ENCODE data around the gene VWA5B2.

- TF ChIP-seq CTCF (IDR thresholded peaks at IDR 0.05) (no peak), POLR2A (IDR thresholded peaks at IDR 0.05) (no peak)
These were observed 60.1 kb downstream of the VWA5B2 start for GRCh38 chr3:184289426-184289938.

Measured in lower leg skin (tissue), 3 donors.